Mucosa of descending colon (tissue), 3 donors: ENCODE measurements around the gene YWHAE. TPM values are rescaled to one million over a fixed set of nuclear protein-coding genes. Genes with fewer than 3 reads are reported as not detected.

Experiments used
- ATAC-seq: fragments of 200-7000 bp; cut with Tn5 transposase; one replicate; pipeline ENCODE4 v1.9.1; 2020; ENCODE audit warnings: mild to moderate bottlenecking, moderate library complexity
- DNase-seq, 3 donors: peaks; one replicate each; pipeline ENCODE4 v3.0.0-alpha.2; 2020
- H3K36me3 ChIP-seq: fragments of 200-600 bp; one replicate; pipeline ENCODE4 v1.8.0; 2021; ENCODE audit warnings: low read depth, mild to moderate bottlenecking
- H3K4me1 ChIP-seq: fragments of 200-600 bp; one replicate; pipeline ENCODE4 v1.8.0; 2021; ENCODE audit warnings: low read depth, mild to moderate bottlenecking
- H3K4me3 ChIP-seq: fragments of 200-600 bp; one replicate; pipeline ENCODE4 v1.8.0; 2021; ENCODE audit warnings: mild to moderate bottlenecking
- H3K9me3 ChIP-seq: fragments of 200-600 bp; one replicate; pipeline ENCODE4 v1.8.0; 2021; ENCODE audit warnings: mild to moderate bottlenecking
- CTCF ChIP-seq: fragments of 200-600 bp; IDR thresholded peaks from one replicate; pipeline ENCODE4 v1.8.0; 2022; ENCODE audit warnings: antibody characterized with exemption, mild to moderate bottlenecking
- intact Hi-C, 2 donors: fragments of 100-400 bp; cut with DNase I in 1 of 2; cut with micrococcal nuclease in 1 of 2; formaldehyde crosslinking; loops; one replicate each; pipeline versions ENCODE4 v1.11.0 to v1.11.1; 2022; cut with DNase I, micrococcal nuclease
- total RNA-seq, 3 donors: library from RNA; stranded (reverse); fragmentation: NEBNext Ultra II Directional in 2 of 3; extraction: Animal tissue kit (Norgen Biotek cat#: 25700) in 2 of 3; gene quantifications; one replicate each; pipeline versions ENCODE4 v1.2.1 to v1.2.4, GENCODE V29; 2021 to 2023
- donor health status: DM: no; HTN: no; CAD: no; lungs with moderate emphysema.
- donor health status: DM: no; HTN: no; CAD: no.
- donor health status: DM: no; HTN: yes; CAD: no.

Gene YWHAE
- total RNA-seq, 3 donors from 2014 or later = 370 to 494 (median 380) TPM

- ATAC-seq (no peak), DNase-seq (no peak)
- intact Hi-C loops = no loop called here
- Histone ChIP-seq H3K4me1 (peaks cover 2% of the 10 kb centered on the region), H3K36me3 (no peaks in the 10 kb centered on the region), H3K9me3 (no peaks in the 10 kb centered on the region), H3K4me3 (no peak overlapping the region)
- no peak for TF ChIP-seq CTCF
Observed at GRCh38 chr17:1442187-1442586, 42.2 kb upstream of the YWHAE start.

- Histone ChIP-seq H3K36me3 (peaks cover 3% of the 10 kb centered on the region), H3K4me1 (no peaks in the 10 kb centered on the region), H3K4me3 (no peak overlapping the region), H3K9me3 (no peaks in the 10 kb centered on the region)
- no peak for TF ChIP-seq CTCF
- ATAC-seq (no peak), DNase-seq (no peak)
- intact Hi-C loops = no loop called here
Observed at GRCh38 chr17:1440921-1441320, 40.9 kb upstream of the YWHAE start.

- no peak for ATAC-seq
- no peak overlapping the region for H3K4me3 ChIP-seq
Observed at GRCh38 chr17:1438593-1439083, 38.6 kb upstream of the YWHAE start.

GRCh38 chr17:1435326-1435725, 35.3 kb upstream of the YWHAE start:
- no peaks in the 10 kb centered on the region for H3K4me1 ChIP-seq
- H3K36me3 ChIP-seq = peaks cover 3% of the 10 kb centered on the region

More at GRCh38 chr17:1438593-1439083, 38.6 kb upstream of the YWHAE start:
- TF ChIP-seq CTCF = no peak
- H3K9me3 ChIP-seq = no peaks in the 10 kb centered on the region
- H3K36me3 ChIP-seq = peaks cover 3% of the 10 kb centered on the region
- DNase-seq = no peak
- H3K4me1 ChIP-seq = no peaks in the 10 kb centered on the region
- intact Hi-C loops = no loop called here

GRCh38 chr17:1434150-1434549, 34.1 kb upstream of the YWHAE start:
- no peak for TF ChIP-seq CTCF
- no peaks in the 10 kb centered on the region for H3K4me1 ChIP-seq
- H3K4me3 ChIP-seq = no peak overlapping the region
- intact Hi-C loops = no loop called here
- peaks cover 3% of the 10 kb centered on the region for H3K36me3 ChIP-seq
- no peak for ATAC-seq
- no peak for DNase-seq
- no peaks in the 10 kb centered on the region for H3K9me3 ChIP-seq

More at GRCh38 chr17:1435326-1435725, 35.3 kb upstream of the YWHAE start:
- no peak overlapping the region for H3K4me3 ChIP-seq
- DNase-seq (no peak), ATAC-seq (no peak)
- no peaks in the 10 kb centered on the region for H3K9me3 ChIP-seq
- TF ChIP-seq CTCF = no peak
- intact Hi-C loops = no loop called here

GRCh38 chr17:1431631-1432104, 31.6 kb upstream of the YWHAE start:
- TF ChIP-seq CTCF = no peak

More at GRCh38 chr17:1431631-1432104, 31.6 kb upstream of the YWHAE start:
- H3K36me3 ChIP-seq = peaks cover under 1% of the 10 kb centered on the region
- no peak for ATAC-seq
- no peaks in the 10 kb centered on the region for H3K9me3 ChIP-seq
- peaks cover 8% of the 10 kb centered on the region for H3K4me1 ChIP-seq
- no peak for DNase-seq
- intact Hi-C loops = no loop called here
- H3K4me3 ChIP-seq = no peak overlapping the region
